GM21825 (cell line): ENCODE results near the gene ABHD15.

Experiments
- ATAC-seq: cut with Tn5 transposase; IDR thresholded peaks from one replicate; pipeline ENCODE4 v1.9.1; 2021; ENCODE audit warnings: mild to moderate bottlenecking, moderate library complexity; ENCODE audit not compliant: unreplicated experiment

ABHD15 gene

DNA sequence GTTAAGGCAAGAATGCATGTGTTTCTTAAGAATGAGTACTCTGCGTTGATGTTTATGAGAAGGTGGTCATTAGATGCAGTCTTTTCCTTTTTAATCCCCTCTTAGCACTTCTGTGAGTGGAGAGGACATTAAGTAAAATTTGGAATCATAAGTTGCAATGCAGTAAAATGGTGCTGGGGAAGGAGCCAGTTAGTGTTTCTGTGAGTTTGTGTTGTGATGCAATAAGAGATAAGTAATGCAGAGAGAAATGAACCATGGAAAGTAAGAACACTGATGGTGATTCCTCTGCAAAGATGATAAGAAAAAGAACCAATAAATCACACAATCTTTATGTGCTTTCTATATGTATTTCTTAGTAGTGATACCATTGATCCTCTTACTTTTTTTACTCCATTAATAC is 20.0 kb downstream of the ABHD15 start:
- no peak for ATAC-seq

DNA sequence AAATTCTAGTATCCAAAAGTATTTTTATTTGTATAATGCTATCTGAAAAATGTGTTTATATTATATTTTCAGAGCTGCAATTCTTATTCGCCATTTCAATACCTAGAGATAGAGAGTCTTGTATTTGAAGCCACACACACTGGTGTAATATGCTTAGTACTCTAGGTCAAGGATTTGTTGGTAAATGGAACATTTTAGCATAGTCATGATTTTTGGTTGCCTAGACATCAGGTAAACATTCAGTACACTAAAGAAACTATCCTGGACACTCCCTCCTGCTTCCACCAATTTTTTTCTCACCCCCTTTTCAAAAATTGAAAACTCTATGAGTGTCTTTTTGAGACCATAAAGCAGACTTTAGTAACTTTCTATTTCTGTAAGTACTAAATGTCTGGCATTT is 20.8 kb downstream of the ABHD15 start:
- ATAC-seq: no peak

DNA sequence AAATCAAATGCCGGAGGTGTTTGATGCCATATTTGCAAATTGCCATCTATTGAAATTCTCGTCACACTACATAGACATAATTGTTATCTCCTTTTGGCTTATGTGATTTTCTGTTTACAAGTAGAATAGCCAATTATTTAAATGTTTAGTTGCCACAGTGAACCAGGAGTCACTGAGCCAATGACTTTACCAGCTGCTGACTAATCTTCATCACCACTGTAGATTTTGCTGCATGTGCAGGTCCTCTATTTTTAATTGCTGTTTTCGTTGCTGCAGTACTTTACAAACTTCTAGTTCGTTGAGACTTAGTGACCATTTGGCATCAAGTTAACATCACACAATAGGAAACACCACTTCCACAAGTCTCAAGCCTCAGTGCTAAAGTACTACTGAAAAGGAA is 22.8 kb downstream of the ABHD15 start:
- no peak for ATAC-seq

DNA sequence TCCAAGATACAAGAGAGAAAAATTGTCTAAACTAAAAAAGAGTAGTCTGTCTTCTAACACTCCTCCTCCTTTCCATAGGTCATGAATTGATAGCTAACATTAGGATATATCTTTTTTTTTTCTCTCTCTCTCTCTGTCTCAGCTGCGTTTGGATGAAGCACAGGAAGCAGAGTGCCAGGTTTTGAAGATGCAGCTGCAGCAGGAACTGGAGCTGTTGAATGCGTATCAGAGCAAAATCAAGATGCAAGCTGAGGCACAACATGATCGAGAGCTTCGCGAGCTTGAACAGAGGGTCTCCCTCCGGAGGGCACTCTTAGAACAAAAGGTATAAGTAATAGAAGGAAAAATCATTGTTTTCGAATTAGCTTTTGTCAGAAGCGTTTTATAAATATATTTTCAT is 32.9 kb downstream of the ABHD15 start:
- ATAC-seq: no peak

DNA sequence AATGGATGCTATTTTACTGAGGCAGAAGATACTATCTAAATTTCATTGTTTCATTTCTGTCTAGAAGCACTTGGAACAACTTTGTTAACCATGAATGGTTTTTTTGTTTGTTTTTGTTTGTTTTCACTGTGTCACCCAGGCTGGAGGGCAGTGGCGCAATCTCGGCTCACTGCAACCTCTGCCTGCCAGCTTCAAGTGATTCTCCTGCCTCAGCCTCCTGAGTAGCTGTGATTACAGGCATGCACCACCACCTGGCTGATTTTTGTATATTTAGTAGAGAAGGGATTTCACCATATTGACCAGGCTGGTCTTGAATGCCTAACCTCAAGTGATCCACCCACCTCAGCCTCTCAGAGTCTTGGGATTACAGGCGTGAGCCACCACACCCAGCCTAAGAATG is 40.5 kb downstream of the ABHD15 start:
- ATAC-seq: no peak

DNA sequence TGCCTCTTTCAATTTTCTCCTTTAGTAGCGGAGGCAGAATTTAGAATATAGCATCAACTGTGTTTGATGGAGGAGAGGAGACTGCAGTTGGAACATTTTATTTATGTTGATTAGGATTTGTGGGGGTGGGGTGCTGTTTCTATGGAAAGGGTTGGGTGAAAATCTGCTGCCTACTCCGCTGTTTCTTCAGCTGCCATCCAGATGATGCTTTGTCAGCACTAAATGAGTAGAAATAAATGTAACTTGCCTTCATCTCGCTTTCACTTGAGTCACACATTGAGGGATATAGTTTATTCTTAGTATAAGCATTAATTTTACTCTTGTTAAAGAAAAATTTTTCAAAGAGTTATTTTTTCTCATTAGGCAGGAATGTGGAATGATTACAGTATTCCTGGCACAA is 42.1 kb downstream of the ABHD15 start:
- no peak for ATAC-seq

DNA sequence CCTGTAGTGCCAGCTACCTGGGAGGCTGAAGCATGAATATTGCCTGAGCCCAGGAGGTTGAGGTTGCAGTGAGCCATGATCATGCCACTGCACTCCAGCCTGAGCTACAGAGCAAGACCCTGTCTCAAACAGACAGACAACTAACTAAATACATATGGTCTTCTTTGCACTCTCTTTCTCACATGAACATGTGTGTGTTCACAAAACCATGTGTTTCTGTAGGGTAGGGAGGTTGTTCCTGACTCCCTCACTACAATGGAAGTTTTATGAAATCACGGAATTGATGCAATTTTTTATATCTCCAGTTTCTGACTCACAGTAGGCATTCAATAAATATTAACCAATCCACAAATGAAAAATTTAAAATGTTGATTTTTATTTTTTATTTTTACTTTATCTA is 48.5 kb downstream of the ABHD15 start:
- no peak for ATAC-seq

DNA sequence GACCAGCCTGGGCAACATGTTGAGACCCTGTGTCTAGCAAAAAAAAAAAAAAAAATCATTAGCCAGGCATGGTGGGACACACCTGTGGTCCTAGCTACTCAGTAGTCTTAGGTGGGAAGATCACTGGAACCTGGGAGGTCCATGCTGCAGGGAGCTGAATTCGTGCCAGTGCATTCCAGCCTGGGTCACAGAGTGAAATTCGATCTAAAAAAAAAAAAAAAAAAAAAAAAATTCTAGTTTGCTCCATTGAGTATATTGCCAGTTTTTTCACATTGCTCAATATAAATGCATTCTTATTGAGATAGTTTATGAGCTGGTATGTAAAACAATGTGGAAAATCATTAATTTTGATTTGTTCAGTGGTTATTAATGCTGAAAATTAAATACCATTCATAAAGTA is 52.0 kb downstream of the ABHD15 start:
- no peak for ATAC-seq

DNA sequence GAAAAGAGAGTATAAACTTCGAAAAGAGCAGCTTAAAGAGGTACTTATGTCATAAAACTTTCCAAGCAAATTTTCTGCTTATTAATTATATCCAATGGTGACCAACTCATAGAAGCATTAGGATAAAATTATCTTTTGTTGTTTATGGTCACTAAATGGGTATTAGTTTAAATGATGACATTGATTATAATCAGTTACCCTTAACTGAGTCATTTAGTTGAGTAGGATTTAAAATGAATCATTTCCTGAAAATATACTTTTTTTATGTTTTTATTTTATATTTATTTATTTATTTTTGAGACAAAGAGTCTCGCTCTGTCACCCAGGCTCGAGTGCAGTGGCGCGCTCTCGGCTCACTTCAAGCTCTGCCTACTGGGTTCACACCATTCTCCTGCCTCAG is 55.9 kb downstream of the ABHD15 start:
- no peak for ATAC-seq
